ENCODE measurements around the gene SHANK2.

DNA sequence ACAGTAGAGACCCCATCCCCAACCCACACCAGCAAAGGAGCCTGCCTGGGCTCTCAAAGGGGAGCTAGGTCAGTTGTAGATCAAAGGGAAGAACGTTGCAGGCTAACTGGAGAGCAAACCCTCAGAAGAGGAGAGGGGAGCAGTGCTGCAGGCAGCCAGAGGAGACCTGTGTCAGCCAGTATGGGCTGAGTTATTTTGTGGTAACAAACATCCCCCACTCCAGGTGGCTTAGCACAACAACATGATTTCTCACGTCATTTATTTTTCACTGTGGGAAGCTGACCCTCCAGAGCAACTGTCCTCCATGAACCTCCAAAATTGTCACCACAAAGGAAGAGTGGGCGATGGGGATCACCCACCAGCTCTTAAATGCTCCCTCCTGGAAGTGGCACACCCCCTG, 19.8 kb upstream of the SHANK2 start:
- TF ChIP-seq, protein P1, sequence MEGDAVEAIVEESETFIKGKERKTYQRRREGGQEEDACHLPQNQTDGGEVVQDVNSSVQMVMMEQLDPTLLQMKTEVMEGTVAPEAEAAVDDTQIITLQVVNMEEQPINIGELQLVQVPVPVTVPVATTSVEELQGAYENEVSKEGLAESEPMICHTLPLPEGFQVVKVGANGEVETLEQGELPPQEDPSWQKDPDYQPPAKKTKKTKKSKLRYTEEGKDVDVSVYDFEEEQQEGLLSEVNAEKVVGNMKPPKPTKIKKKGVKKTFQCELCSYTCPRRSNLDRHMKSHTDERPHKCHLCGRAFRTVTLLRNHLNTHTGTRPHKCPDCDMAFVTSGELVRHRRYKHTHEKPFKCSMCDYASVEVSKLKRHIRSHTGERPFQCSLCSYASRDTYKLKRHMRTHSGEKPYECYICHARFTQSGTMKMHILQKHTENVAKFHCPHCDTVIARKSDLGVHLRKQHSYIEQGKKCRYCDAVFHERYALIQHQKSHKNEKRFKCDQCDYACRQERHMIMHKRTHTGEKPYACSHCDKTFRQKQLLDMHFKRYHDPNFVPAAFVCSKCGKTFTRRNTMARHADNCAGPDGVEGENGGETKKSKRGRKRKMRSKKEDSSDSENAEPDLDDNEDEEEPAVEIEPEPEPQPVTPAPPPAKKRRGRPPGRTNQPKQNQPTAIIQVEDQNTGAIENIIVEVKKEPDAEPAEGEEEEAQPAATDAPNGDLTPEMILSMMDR (IDR thresholded peaks at IDR 0.05; ENCODE audit: insufficient read depth, low read length, poor library complexity, severe bottlenecking) = no peak
- no peak for TF ChIP-seq EZH2phosphoT487 (conservative IDR thresholded peaks at IDR 0.05; ENCODE audit: low read length)
